Measurements from ENCODE around the gene OSM. TPM values are rescaled to one million over a fixed set of nuclear protein-coding genes. Genes with fewer than 3 reads are reported as not detected.

Gene OSM
- total RNA-seq, 1 experiment from 2014 or later = not detected

GRCh38 chr22:30282616-30283046 is 16.0 kb upstream of the OSM start:
- no TSS peak for BruUV-seq (replicated peaks)
- no peak overlapping the region for H3K9ac ChIP-seq (ENCODE audit: low read length)
- ChIA-PET RAD21 (ENCODE audit: low non-redundant PET in 1 of 2, low total read pairs in 2 of 2, uncharacterized antibody in 2 of 2, unreplicated experiment in 2 of 2) (interaction anchor here in 1 of 2 experiments (0.7 kb wide), 1 partner anchor 10 kb away, joined by 3 read pairs; no protein-coding TSS in a partner anchor), CTCF (no interaction called here), POLR2A (no interaction called here)
- no peak overlapping the region for H2AFZ ChIP-seq (ENCODE audit: low read depth, low read length, poor library complexity, severe bottlenecking)
- no peaks in the 10 kb centered on the region for H3K36me3 ChIP-seq (ENCODE audit: control insufficient read depth in 1 of 2, insufficient read depth in 2 of 2, low read length in 2 of 2)
- TF ChIP-seq SIN3A (IDR thresholded peaks at IDR 0.05; ENCODE audit: low read depth) (no peak), ZFX (IDR thresholded peaks at IDR 0.05) (no peak), ELF1 (IDR thresholded peaks at IDR 0.05; ENCODE audit: borderline replicate concordance, low read depth) (no peak), EZH2phosphoT487 (IDR thresholded peaks at IDR 0.05; ENCODE audit: borderline replicate concordance) (no peak), POLR2A (IDR thresholded peaks at IDR 0.05; ENCODE audit: borderline replicate concordance, extremely low read depth, insufficient read depth, insufficient read length) (no peak), CEBPB (IDR thresholded peaks at IDR 0.05; ENCODE audit: low read depth) (no peak), ZNF274 (IDR thresholded peaks at IDR 0.05; ENCODE audit: low read depth, low read length) (no peak), RAD21 (IDR thresholded peaks at IDR 0.05; ENCODE audit: low read depth) (no peak), REST (IDR thresholded peaks at IDR 0.05; ENCODE audit: low read depth) (no peak), EGR1 (IDR thresholded peaks at IDR 0.05; ENCODE audit: low read depth) (no peak), CTCF (IDR thresholded peaks at IDR 0.05 in 2 of 3, conservative IDR thresholded peaks at IDR 0.05 in 1 of 3; ENCODE audit: borderline replicate concordance in 1 of 3, insufficient read depth in 1 of 3, low read depth in 2 of 3, low read length in 2 of 3) (no peak), SP1 (IDR thresholded peaks at IDR 0.05; ENCODE audit: low read depth) (no peak), FOSL1 (IDR thresholded peaks at IDR 0.05; ENCODE audit: low read depth) (no peak), TCF7L2 (IDR thresholded peaks at IDR 0.05; ENCODE audit: borderline replicate concordance, extremely low read depth, insufficient read depth, insufficient read length) (no peak), CBX3 (IDR thresholded peaks at IDR 0.05; ENCODE audit: low read depth) (no peak), YY1 (IDR thresholded peaks at IDR 0.05; ENCODE audit: extremely low read depth, insufficient replicate concordance, low read depth, low read length) (no peak), POLR2AphosphoS5 (IDR thresholded peaks at IDR 0.05; ENCODE audit: low read depth, low read length) (no peak), EZH2 (IDR thresholded peaks at IDR 0.05) (no peak), JUND (IDR thresholded peaks at IDR 0.05) (no peak), MAX (IDR thresholded peaks at IDR 0.05) (no peak)
- H3K27ac ChIP-seq (ENCODE audit: low read depth, low read length) = no peak overlapping the region
- no peak for ATAC-seq
- H3K4me3 ChIP-seq (replicated peaks in 1 of 2; ENCODE audit: low read depth in 1 of 2, low read length in 2 of 2) = no peak overlapping the region
- H4K20me1 ChIP-seq (ENCODE audit: insufficient read depth) = no peaks in the 10 kb centered on the region
- no peak for DNase-seq (ENCODE audit: low read depth, low spot score)
- no peaks in the 10 kb centered on the region for H3K9me3 ChIP-seq (ENCODE audit: control insufficient read depth in 1 of 2, insufficient read depth in 1 of 2, low read depth in 1 of 2, low read length in 2 of 2)
- no peak overlapping the region for H3K4me2 ChIP-seq (ENCODE audit: low read length)
- no peaks in the 10 kb centered on the region for H3K79me2 ChIP-seq (ENCODE audit: insufficient read depth, low read length)
- H3K9me2 ChIP-seq (ENCODE audit: insufficient read depth) = no peaks in the 10 kb centered on the region
- H3K27me3 ChIP-seq (ENCODE audit: insufficient read depth, low read length) = no peaks in the 10 kb centered on the region
- H3K4me1 ChIP-seq (ENCODE audit: control insufficient read depth in 1 of 2, insufficient read depth in 2 of 2, low read length in 2 of 2) = peaks cover 6 to 26% of the 10 kb centered on the region in 2 experiments; a peak in 3 of 4 replicates
- intact Hi-C loops (cut with micrococcal nuclease) = no loop called here

Measured in HCT116 (cell line).